PC-9 (cell line): Measurements from ENCODE around the gene SLC37A2. TPM values are rescaled to one million over a fixed set of nuclear protein-coding genes. Genes with fewer than 3 reads are reported as not detected.

ENCODE experiments used
- BruUV-seq: library from RNA; stranded (reverse); fragments of 400-500 nt; replicated peaks from 2 replicates; lab custom pipeline; 2021; lab: Mats Ljungman, UMichigan
- CTCF ChIA-PET: fragments of 300-600 bp; sonication (Branson Sonifier 250); formaldehyde crosslinking; loops from one replicate; lab custom pipeline; 2022; ENCODE audit warnings: antibody characterized with exemption; lab: Charles Lee
- POLR2A ChIA-PET: fragments of 300-600 bp; sonication (Branson Sonifier 250); formaldehyde crosslinking; loops from one replicate; lab custom pipeline; 2022; ENCODE audit warnings: antibody characterized with exemption; ENCODE audit not compliant: unreplicated experiment; lab: Charles Lee
- DNase-seq, 2 experiments: peaks; one replicate each; pipeline versions ENCODE4 v3.0.0 to v3.0.0-alpha.2; 2015 to 2022; ENCODE audit warnings: mixed read lengths in 1 of 2
- H2AFZ ChIP-seq: fragments of 200-600 bp; sonication (generic); 2 replicates; pipeline ENCODE4 v1.8.1; 2017; ENCODE audit warnings: antibody characterized with exemption
- H3F3A ChIP-seq: fragments of 200-600 bp; sonication (generic); 2 replicates; pipeline ENCODE4 v1.8.1; 2017; ENCODE audit warnings: antibody characterized with exemption, mild to moderate bottlenecking, low read depth; ENCODE audit not compliant: insufficient read depth
- H3K27ac ChIP-seq: fragments of 200-600 bp; sonication (generic); 2 replicates; pipeline ENCODE4 v1.6.1; 2016; ENCODE audit warnings: mixed run types
- H3K27me3 ChIP-seq: fragments of 200-600 bp; sonication (generic); 2 replicates; pipeline ENCODE4 v1.6.1; 2016; ENCODE audit warnings: low read depth, mixed run types; ENCODE audit not compliant: insufficient read depth
- H3K36me3 ChIP-seq: fragments of 200-600 bp; sonication (generic); 2 replicates; pipeline ENCODE4 v1.6.1; 2016; ENCODE audit warnings: low read depth, mixed run types
- H3K4me1 ChIP-seq: fragments of 200-600 bp; sonication (generic); replicated peaks from 2 replicates; pipeline ENCODE4 v1.6.1; 2016; ENCODE audit warnings: mixed run types; ENCODE audit not compliant: insufficient read depth
- H3K4me2 ChIP-seq: fragments of 200-600 bp; sonication (generic); 2 replicates; pipeline ENCODE4 v1.6.1; 2017; ENCODE audit warnings: mixed run types
- H3K4me3 ChIP-seq: fragments of 200-600 bp; sonication (generic); 2 replicates; pipeline ENCODE4 v1.6.1; 2016; ENCODE audit warnings: mixed run types
- H3K79me2 ChIP-seq: fragments of 200-600 bp; sonication (generic); 2 replicates; pipeline ENCODE4 v1.6.1; 2017; ENCODE audit warnings: low read depth, mixed run types
- H3K9me2 ChIP-seq: fragments of 200-600 bp; sonication (generic); 2 replicates; pipeline ENCODE4 v1.8.1; 2017; ENCODE audit warnings: mild to moderate bottlenecking; ENCODE audit not compliant: insufficient read depth
- H3K9me3 ChIP-seq: fragments of 200-600 bp; sonication (generic); 2 replicates; pipeline ENCODE4 v1.8.1; 2016; ENCODE audit warnings: low read depth; ENCODE audit not compliant: insufficient read depth
- H4K20me1 ChIP-seq: fragments of 200-600 bp; sonication (generic); 2 replicates; pipeline ENCODE4 v1.8.1; 2017; ENCODE audit not compliant: insufficient read depth
- CTCF ChIP-seq: fragments of 200-600 bp; sonication (generic); conservative IDR thresholded peaks from 2 replicates; pipeline ENCODE4 v1.6.1; 2017; ENCODE audit warnings: mixed run types, antibody characterized with exemption, mild to moderate bottlenecking, moderate library complexity
- EZH2 ChIP-seq: fragments of 200-600 bp; sonication (generic); IDR thresholded peaks from 2 replicates; pipeline ENCODE4 v1.8.0; 2017; ENCODE audit warnings: antibody characterized with exemption, low read depth
- intact Hi-C: fragments of 100-400 bp; cut with micrococcal nuclease; formaldehyde crosslinking; loops from one replicate; pipeline ENCODE4 v1.10.0; 2022; ENCODE audit not compliant: unreplicated experiment
- total RNA-seq: library from RNA; stranded (reverse); gene quantifications from 2 replicates; pipeline ENCODE4 v1.2.3, GENCODE V29; 2021

The SLC37A2 gene
- total RNA-seq, 1 experiment from 2014 or later, result 24.0 TPM

- no TSS peak for BruUV-seq
- POLR2A ChIA-PET, result interaction anchor here (0.8 kb wide), 1 partner anchor 765 kb away, joined by 21 read pairs; no protein-coding TSS in a partner anchor
Observed at GRCh38 chr11:125123194-125123946, 60.3 kb downstream of the SLC37A2 start.

DNA sequence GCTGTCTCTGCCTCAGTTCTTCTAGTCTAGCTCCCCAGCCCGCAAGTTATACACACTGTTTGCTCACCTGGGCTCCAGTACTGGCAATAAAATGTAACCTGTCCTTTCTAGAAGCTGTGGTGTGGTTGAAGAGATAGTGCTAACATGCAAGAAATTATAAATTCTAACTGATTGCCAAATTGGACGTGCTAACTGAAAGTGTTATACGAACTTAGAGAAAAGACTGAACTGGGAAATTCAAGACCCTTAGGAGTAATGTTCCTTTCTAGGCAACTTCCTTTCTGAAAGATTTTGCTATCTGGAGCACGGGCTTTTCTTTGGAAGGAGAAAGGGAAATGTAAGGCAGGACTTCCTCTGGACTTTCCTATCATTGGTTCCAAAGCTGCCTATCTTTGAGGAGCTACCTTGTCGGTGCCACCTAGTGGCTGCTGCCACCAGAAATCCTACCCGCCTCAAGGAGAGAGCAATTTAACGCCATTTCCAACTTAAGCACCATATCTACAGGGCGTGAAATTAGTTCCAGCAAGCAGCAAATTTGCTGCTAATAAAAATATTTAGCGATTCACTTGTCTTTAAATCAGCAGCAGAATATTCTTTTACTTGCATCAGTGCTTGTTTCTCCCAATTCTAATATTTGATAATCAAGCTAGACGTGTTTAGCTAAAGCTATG, 61.0 kb downstream of the SLC37A2 start:
- Histone ChIP-seq H3K27ac (peak overlapping the region; percentile 57), H3K4me1 (peaks cover 14% of the 10 kb centered on the region), H3K36me3 (no peaks in the 10 kb centered on the region), H3K9me2 (no peaks in the 10 kb centered on the region), H3K4me3 (peak overlapping the region; percentile 57), H4K20me1 (no peaks in the 10 kb centered on the region), H3K9me3 (no peaks in the 10 kb centered on the region), H3F3A (peaks cover 5% of the 10 kb centered on the region; the same call in 1 of the 2 replicates), H3K27me3 (no peaks in the 10 kb centered on the region), H3K79me2 (no peaks in the 10 kb centered on the region), H2AFZ (peak overlapping the region; percentile 91), H3K4me2 (peak overlapping the region; percentile 88)
- peak; percentile 45 to 72 for DNase-seq
- CTCF ChIA-PET, result interaction anchor here (0.8 to 1.6 kb wide), 3 partner anchors 13 to 63 kb away, joined by 3 read pairs; partner anchors contain the start of gene TMEM218
- POLR2A ChIA-PET, result interaction anchor here (0.8 kb wide), 1 partner anchor 764 kb away, joined by 21 read pairs; no protein-coding TSS in a partner anchor
- TF ChIP-seq CTCF (peak; percentile 80), EZH2 (no peak)
- intact Hi-C loops, result loop anchor here (2.0 kb wide), 1 partner anchor 61 kb away; the partner anchor contains the start of gene SLC37A2
- BruUV-seq, result no TSS peak

More at GRCh38 chr11:125123194-125123946, 60.3 kb downstream of the SLC37A2 start:
- Histone ChIP-seq H2AFZ (peak overlapping the region; percentile 91), H4K20me1 (no peaks in the 10 kb centered on the region), H3K79me2 (no peaks in the 10 kb centered on the region), H3K9me2 (no peaks in the 10 kb centered on the region), H3K4me1 (peaks cover 14% of the 10 kb centered on the region), H3F3A (peaks cover 5% of the 10 kb centered on the region; the same call in 1 of the 2 replicates), H3K36me3 (no peaks in the 10 kb centered on the region), H3K4me3 (peak overlapping the region; percentile 57), H3K4me2 (peak overlapping the region; percentile 88), H3K9me3 (no peaks in the 10 kb centered on the region), H3K27me3 (no peaks in the 10 kb centered on the region), H3K27ac (peak overlapping the region; percentile 57)
- intact Hi-C loops, result no loop called here
- CTCF ChIA-PET, result interaction anchor here (0.8 to 1.6 kb wide), 3 partner anchors 12 to 62 kb away, joined by 3 read pairs; partner anchors contain the start of gene TMEM218
- peak in 1 of 2 experiments; percentile 62 for DNase-seq
- TF ChIP-seq EZH2 (no peak), CTCF (no peak)

- H3K9me2 ChIP-seq, result no peaks in the 10 kb centered on the region
- no peak for TF ChIP-seq EZH2
- TF ChIP-seq CTCF, result no peak; the same call in 1 of the 2 replicates
- no TSS peak for BruUV-seq
- H3F3A ChIP-seq, result peaks cover 5% of the 10 kb centered on the region; the same call in 1 of the 2 replicates
- peaks cover 14% of the 10 kb centered on the region for H3K4me1 ChIP-seq
- peak overlapping the region; percentile 88 for H3K4me2 ChIP-seq
- intact Hi-C loops, result loop anchor here (2.0 kb wide), 1 partner anchor 62 kb away; the partner anchor contains the start of gene SLC37A2
- H3K79me2 ChIP-seq, result no peaks in the 10 kb centered on the region
- H3K27ac ChIP-seq, result no peak overlapping the region
- DNase-seq, result no peak
- POLR2A ChIA-PET, result no interaction called here
- H3K27me3 ChIP-seq, result no peaks in the 10 kb centered on the region
- no peaks in the 10 kb centered on the region for H3K36me3 ChIP-seq
- no peaks in the 10 kb centered on the region for H3K9me3 ChIP-seq
- no peaks in the 10 kb centered on the region for H4K20me1 ChIP-seq
- peak overlapping the region; percentile 57; the same call in 1 of the 2 replicates for H3K4me3 ChIP-seq
- CTCF ChIA-PET, result interaction anchor here (1.2 to 1.6 kb wide), 2 partner anchors 13 to 33 kb away, joined by 3 read pairs; partner anchors contain the start of gene TMEM218
- peak overlapping the region; percentile 91; the same call in 1 of the 2 replicates for H2AFZ ChIP-seq
Observed at GRCh38 chr11:125124618-125124992, 61.5 kb downstream of the SLC37A2 start.
